NCI-H1417 (cell line): ENCODE data around the gene ZMIZ1.

Experiments used
- DNase-seq, 3 experiments: peaks; one replicate each; lab custom pipeline; 2025; lab: John Stamatoyannopoulos, UW

ZMIZ1 gene

GRCh38 chr10:79342811-79343561 lies 274.2 kb downstream of the ZMIZ1 start:
- DNase-seq: no peak

DNA sequence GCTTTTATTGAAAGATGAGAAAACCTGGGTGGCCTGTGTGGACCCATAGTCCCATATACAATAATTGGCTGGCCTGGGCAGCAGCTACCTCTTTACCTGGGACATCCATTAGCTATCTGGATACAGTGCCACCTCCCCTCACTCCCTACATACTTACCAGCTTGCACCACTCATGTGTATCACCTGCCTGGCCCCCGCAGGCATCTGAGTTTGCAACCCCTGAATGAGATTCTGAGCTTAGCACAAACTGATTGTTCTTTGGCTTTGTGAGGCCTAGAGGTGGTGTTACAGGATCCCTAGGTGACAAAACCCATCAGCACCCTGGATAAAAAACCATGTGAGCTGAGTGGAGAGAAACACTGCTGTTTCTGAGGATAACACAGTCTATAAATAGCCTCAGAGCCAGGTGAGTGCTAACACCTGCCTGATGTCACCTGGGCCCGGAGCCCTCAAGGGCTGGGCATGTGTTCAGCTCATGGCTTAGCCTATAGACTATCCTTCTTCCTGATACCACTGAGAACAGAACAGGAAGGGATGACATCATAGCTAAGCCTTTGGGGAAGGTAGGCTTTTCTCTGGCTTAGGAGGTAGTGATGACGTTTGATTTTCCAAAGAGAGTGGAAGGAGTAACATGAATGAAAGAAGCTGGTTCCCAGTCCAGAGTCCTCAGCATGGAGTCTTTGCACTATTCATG lies 275.9 kb downstream of the ZMIZ1 start:
- DNase-seq: peak; percentile 73 to 87 (median 80)

- no peak for DNase-seq
These were observed 276.7 kb downstream of the ZMIZ1 start for GRCh38 chr10:79345241-79346011.

DNA sequence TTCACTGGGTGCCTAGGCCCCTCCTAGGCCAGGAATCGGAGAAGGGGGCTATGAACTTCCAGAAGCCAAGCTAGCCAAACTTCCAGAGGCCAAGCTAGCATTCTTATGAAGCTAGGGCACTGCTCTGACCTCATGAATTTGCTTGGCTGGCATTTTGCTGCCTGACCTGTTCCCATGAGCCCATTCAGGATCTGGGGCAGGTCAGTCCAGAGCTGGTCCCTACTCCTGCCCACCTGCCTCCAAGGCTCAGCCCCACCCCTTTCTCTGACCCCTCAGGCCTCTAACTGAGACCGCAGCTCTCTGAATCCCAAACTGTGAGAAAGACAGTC lies 277.2 kb downstream of the ZMIZ1 start:
- DNase-seq: no peak

DNA sequence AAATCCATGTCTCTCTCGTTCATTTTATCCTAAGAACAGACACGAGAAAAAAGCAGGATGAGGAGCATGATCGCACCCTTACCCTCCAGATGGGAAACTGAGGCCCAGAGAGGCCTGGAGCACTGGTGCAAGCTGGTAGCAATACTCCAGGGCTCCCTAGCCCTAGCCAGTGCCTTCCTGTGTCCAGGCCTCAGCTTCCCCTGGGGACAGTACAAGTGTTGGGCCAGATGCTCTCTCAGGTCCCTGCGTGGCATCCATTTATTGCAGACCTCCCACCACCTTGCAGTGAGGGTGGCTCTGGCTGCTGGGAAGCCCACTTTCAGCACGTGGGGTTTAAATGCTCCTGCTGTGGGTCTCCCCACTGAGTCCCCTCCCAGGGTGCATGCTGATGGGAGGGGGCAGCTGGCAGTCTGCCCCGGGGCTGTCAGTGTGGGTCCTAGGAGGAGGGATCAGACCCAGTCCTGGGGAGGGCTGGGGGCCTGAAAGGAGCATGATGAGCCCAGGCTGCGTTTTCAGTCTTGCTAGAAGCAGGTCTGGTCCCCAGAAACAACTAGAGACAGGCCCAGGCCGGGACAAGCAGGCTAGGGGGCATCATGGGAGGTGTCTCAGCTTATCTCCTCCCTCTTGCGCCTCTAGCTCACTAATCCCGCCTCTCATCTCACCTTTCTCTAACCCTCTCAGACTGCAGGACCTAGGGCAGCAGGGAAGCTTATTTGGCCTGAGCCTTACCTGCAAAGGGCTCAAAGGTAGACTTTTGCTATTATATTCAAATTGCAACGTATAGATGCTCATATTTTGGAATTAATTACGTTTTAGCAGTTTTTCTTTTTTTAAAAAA lies 277.8 kb downstream of the ZMIZ1 start:
- DNase-seq: peak in 1 of 3 experiments; percentile 65

DNA sequence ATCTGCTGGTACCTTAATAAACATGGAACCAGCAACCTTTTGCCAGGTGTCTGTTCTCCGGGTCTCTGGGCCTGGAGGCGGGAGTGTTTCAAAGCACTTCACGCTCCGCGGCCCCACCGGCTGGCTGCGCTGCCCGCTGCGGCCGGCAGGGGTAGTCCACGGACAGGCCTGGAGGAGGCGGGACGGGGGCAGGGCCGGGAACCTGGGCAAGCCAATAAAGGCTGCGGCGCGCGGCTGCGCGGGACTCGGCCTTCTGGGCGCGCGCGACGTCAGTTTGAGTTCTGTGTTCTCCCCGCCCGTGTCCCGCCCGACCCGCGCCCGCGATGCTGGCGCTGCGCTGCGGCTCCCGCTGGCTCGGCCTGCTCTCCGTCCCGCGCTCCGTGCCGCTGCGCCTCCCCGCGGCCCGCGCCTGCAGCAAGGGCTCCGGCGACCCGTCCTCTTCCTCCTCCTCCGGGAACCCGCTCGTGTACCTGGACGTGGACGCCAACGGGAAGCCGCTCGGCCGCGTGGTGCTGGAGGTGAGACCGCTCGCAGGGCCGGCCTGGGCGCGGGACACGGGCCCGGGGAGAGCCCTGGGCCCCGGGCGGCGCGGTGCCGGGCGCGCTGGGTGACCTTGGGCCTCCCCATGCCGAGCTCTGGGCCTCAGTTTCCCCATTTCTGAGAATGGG lies 278.6 kb downstream of the ZMIZ1 start, which contains the start of gene PPIF:
Gene PPIF (plus strand): TSS at position 244 of the 668 bp plus-strand sequence. CDS start 80 bp downstream, at position 324.
- peak; percentile 83 to 91 (median 90) for DNase-seq

- DNase-seq: peak in 2 of 3 experiments; percentile 58
These were observed 279.3 kb downstream of the ZMIZ1 start for GRCh38 chr10:79347894-79348639.

- DNase-seq: no peak
These were observed 279.8 kb downstream of the ZMIZ1 start for GRCh38 chr10:79348640-79348988.

DNA sequence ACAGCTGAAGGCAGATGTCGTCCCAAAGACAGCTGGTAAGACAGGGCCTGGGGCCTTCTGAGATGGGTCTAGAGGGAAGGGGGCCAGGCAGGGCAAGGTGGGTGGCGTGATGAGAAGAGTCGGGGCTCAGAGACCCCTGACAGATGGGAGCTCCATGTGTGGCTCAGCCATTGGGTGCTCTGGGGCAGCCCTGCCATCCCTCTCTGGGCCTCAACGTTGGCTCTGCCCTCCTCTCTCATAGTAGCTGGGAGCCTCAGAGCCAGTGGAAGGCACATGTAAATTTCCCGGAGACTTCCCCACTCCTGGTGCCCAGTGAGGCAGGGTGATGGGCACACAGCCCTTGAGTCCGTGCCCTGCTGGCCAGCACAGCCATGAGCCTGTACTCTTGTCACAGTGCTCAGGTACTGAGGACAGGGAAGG lies 280.3 kb downstream of the ZMIZ1 start:
- DNase-seq: no peak

DNA sequence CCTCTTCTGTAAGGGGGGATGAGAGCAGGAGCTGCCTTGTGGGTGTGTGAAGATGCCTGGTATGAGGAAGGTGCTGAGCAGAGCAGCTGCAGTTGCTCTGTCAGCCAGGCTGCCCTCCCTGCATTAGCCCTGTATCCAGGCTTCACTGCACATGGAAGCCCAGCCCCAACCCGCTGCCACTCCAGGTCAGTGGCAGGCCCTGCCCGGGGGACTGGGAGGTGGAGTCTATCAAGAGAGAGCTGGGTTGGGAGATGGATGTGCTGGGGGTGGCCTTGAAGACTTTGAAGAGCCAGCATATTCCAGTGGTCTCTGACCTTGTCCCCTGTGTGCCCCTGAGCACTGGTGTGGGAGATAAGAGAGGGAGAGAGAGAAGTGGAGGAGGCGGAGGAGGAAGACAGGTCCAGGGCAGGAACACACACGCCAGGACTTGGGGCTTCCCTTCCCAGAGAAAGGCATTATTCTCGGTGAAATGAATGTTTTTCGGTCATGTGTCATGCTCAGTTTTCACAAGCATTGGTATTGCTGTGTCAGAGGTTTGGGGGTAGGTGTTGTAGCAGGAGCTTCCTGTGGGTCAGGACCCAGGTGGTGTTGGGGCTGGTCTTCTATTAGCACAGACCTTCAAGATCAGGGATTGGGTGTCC lies 281.1 kb downstream of the ZMIZ1 start:
- DNase-seq: no peak

DNA sequence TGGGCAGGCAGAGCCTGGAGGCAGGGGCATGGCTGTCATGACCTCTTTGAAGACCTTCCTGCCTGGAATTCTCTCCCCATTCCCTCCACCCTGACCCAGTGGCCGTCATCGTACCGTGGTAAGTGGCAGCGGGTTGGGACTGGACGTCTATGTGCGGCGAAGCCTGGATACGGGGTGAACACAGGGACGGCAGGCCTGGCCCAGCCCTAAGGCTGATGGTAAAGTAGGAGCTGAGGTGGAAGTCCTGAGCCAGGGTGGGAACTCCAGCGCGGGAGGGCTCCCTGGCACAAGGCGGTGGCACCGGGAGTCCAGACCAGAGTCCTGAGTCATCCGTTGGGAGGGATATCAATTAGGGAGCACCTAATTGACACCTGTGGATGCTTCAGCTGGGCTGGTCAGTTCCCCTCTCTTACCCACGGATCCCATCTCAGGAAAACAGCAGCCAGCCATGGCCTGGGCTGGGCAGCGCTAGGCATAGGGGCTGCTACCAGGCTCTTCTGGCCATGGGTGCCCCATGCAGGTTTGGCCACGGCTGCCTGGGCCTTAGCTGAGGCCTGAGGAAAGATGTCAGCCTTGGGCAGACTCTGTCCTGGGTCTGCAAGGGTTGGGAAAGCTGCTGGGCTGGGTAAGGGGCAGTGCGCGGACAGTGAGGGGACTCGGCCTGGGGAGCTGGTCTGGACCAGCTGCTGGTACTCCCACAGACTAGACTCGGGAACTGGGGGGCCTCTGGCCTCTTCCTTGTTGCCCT lies 281.8 kb downstream of the ZMIZ1 start:
- DNase-seq: no peak

- DNase-seq: no peak
These were observed 282.6 kb downstream of the ZMIZ1 start for GRCh38 chr10:79351332-79351731.

GRCh38 chr10:79352035-79352877 lies 283.5 kb downstream of the ZMIZ1 start:
- no peak for DNase-seq

DNA sequence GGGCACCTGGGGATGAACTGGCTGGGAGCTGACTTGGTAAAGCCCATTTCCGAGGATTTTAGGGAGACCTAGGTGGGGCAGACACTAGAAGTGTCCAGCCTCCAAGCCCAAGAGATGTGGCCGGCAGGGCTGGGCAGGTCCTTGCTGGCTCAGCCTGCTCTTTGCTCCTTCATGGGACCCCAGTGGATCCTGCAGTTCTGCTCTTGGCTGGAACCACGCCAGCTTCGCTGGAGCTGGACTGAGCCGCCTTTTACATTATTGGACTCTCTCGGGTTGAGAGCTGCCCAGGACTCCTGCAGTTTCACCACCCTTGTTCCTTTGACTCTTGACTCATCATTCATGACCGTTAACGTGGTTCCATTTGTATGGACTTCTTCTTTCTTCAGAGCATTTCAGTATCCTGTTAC lies 284.2 kb downstream of the ZMIZ1 start:
- no peak for DNase-seq

DNA sequence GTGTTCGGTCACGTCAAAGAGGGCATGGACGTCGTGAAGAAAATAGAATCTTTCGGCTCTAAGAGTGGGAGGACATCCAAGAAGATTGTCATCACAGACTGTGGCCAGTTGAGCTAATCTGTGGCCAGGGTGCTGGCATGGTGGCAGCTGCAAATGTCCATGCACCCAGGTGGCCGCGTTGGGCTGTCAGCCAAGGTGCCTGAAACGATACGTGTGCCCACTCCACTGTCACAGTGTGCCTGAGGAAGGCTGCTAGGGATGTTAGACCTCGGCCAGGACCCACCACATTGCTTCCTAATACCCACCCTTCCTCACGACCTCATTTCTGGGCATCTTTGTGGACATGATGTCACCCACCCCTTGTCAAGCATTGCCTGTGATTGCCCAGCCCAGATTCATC lies 285.0 kb downstream of the ZMIZ1 start:
- no peak for DNase-seq

GRCh38 chr10:79354141-79354540 lies 285.4 kb downstream of the ZMIZ1 start:
- DNase-seq: peak in 1 of 3 experiments; percentile 14

- DNase-seq: no peak
These were observed 285.8 kb downstream of the ZMIZ1 start for GRCh38 chr10:79354615-79355014.

GRCh38 chr10:79355420-79356017 lies 286.8 kb downstream of the ZMIZ1 start:
- peak in 1 of 3 experiments; percentile 4 for DNase-seq
